IMR-90 (cell line): Measurements from ENCODE around the gene UBXN1. TPM values are rescaled to one million over a fixed set of nuclear protein-coding genes. Genes with fewer than 3 reads are reported as not detected.

ENCODE experiments used
- ATAC-seq: fragments of 200-7000 bp; cut with Tn5 transposase; 2 replicates; pipeline ENCODE4 v1.9.1; 2020; ENCODE audit warnings: low read depth, mild to moderate bottlenecking, moderate library complexity
- BruUV-seq: library from RNA; stranded (reverse); fragments of 400-500 nt; replicated peaks from 2 replicates; lab custom pipeline; 2021; lab: Mats Ljungman, UMichigan
- CTCF ChIA-PET: fragments of 300-600 bp; formaldehyde crosslinking; extraction: SDS; loops from one replicate; lab custom pipeline; 2021; ENCODE audit warnings: antibody characterized with exemption; lab: Yijun Ruan, JAX
- POLR2A ChIA-PET: fragments of 300-600 bp; sonication (Branson Sonifier 250); formaldehyde crosslinking; loops from one replicate; lab custom pipeline; 2022; ENCODE audit warnings: antibody characterized with exemption; ENCODE audit not compliant: unreplicated experiment; lab: Charles Lee
- DNase-seq: peaks from one replicate; pipeline ENCODE4 v3.0.0; 2013
- H2AFZ ChIP-seq: replicated peaks from 2 replicates; pipeline ENCODE3; 2013; ENCODE audit warnings: low read length, mild to moderate bottlenecking; ENCODE audit not compliant: poor library complexity
- H2AK5ac ChIP-seq: 2 replicates; pipeline ENCODE4 v1.6.1; 2013; ENCODE audit warnings: low read depth, low read length, inconsistent platforms
- H2AK9ac ChIP-seq: replicated peaks from 2 replicates; pipeline ENCODE3; 2013; ENCODE audit warnings: mild to moderate bottlenecking, low read depth, low read length, moderate library complexity; ENCODE audit not compliant: poor library complexity
- H2BK120ac ChIP-seq: 2 replicates; pipeline ENCODE4 v1.6.1; 2013; ENCODE audit warnings: low read depth, low read length, inconsistent platforms
- H2BK15ac ChIP-seq: 3 replicates; pipeline ENCODE4 v1.6.1; 2013; ENCODE audit warnings: low read depth, low read length, inconsistent platforms
- H2BK20ac ChIP-seq: 2 replicates; pipeline ENCODE4 v1.6.1; 2013; ENCODE audit warnings: low read depth, mild to moderate bottlenecking, inconsistent platforms, low read length, moderate library complexity
- H2BK5ac ChIP-seq: 2 replicates; pipeline ENCODE4 v1.6.1; 2013; ENCODE audit warnings: mild to moderate bottlenecking, low read depth, low read length, inconsistent platforms; ENCODE audit not compliant: poor library complexity, severe bottlenecking
- H3K14ac ChIP-seq: replicated peaks from 2 replicates; pipeline ENCODE4 v1.6.1; 2013; ENCODE audit warnings: low read depth, low read length, inconsistent platforms
- H3K18ac ChIP-seq: 2 replicates; pipeline ENCODE4 v1.6.1; 2013; ENCODE audit warnings: low read depth, low read length, control low read depth
- H3K23ac ChIP-seq: 2 replicates; pipeline ENCODE4 v1.6.1; 2013; ENCODE audit warnings: low read depth, low read length, inconsistent platforms
- H3K27ac ChIP-seq: 2 replicates; pipeline ENCODE4 v1.5.1; 2013; ENCODE audit warnings: mild to moderate bottlenecking, control low read depth, low read length; ENCODE audit not compliant: insufficient read depth
- H3K27me3 ChIP-seq: 2 replicates; pipeline ENCODE4 v1.6.1; 2013; ENCODE audit warnings: low read length; ENCODE audit not compliant: control insufficient read depth, insufficient read depth
- H3K36me3 ChIP-seq: 2 replicates; pipeline ENCODE4 v1.6.1; 2013; ENCODE audit warnings: low read length, mixed read lengths; ENCODE audit not compliant: control insufficient read depth, insufficient read depth
- H3K4ac ChIP-seq: 2 replicates; pipeline ENCODE4 v1.6.1; 2013; ENCODE audit warnings: low read depth, low read length, inconsistent platforms
- H3K4me1 ChIP-seq: 2 replicates; pipeline ENCODE4 v1.6.1; 2013; ENCODE audit warnings: low read length, mixed read lengths; ENCODE audit not compliant: control insufficient read depth, insufficient read depth
- H3K4me2 ChIP-seq: 2 replicates; pipeline ENCODE4 v1.6.1; 2013; ENCODE audit warnings: low read depth, mild to moderate bottlenecking, control low read depth, low read length, moderate library complexity
- H3K4me3 ChIP-seq: 2 replicates; pipeline ENCODE4 v1.5.1; 2013; ENCODE audit warnings: low read depth, mild to moderate bottlenecking, control low read depth, low read length, moderate library complexity; ENCODE audit not compliant: insufficient read depth
- H3K56ac ChIP-seq: 2 replicates; pipeline ENCODE4 v1.6.1; 2013; ENCODE audit warnings: low read length, inconsistent platforms; ENCODE audit not compliant: insufficient read depth; ENCODE audit errors: extremely low read depth
- H3K79me1 ChIP-seq, 2 experiments: 2 replicates each; pipeline ENCODE4 v1.6.1; 2013; ENCODE audit warnings: low read length in 2 of 2, inconsistent platforms in 1 of 2, low read depth in 1 of 2
- H3K9ac ChIP-seq: 2 replicates; pipeline ENCODE4 v1.6.1; 2013; ENCODE audit warnings: low read depth, low read length, control low read depth
- H3K9me1 ChIP-seq: 2 replicates; pipeline ENCODE4 v1.6.1; 2013; ENCODE audit warnings: low read length, inconsistent platforms; ENCODE audit not compliant: insufficient read depth
- H3K9me3 ChIP-seq: 2 replicates; pipeline ENCODE4 v1.6.1; 2013; ENCODE audit warnings: low read length; ENCODE audit not compliant: control insufficient read depth, insufficient read depth
- H4K20me1 ChIP-seq: 2 replicates; pipeline ENCODE4 v1.6.1; 2013; ENCODE audit warnings: low read length, inconsistent platforms; ENCODE audit not compliant: insufficient read depth
- H4K5ac ChIP-seq: 2 replicates; pipeline ENCODE4 v1.6.1; 2013; ENCODE audit warnings: mild to moderate bottlenecking, low read depth, low read length, control low read depth
- H4K8ac ChIP-seq, 2 experiments: 2 replicates each; pipeline ENCODE4 v1.6.1; 2013; ENCODE audit warnings: low read depth in 2 of 2, low read length in 2 of 2, control low read depth in 1 of 2, inconsistent platforms in 1 of 2
- H4K91ac ChIP-seq: 2 replicates; pipeline ENCODE4 v1.6.1; 2013; ENCODE audit warnings: low read depth, low read length, inconsistent platforms; ENCODE audit not compliant: insufficient read depth
- MAZ ChIP-seq: IDR thresholded peaks from 2 replicates; pipeline ENCODE4 v1.6.1; 2012; ENCODE audit warnings: low read depth, mild to moderate bottlenecking, low read length, improper control_type of control experiment, moderate library complexity, borderline replicate concordance
- MXI1 ChIP-seq: IDR thresholded peaks from 2 replicates; pipeline ENCODE4 v1.6.1; 2012; ENCODE audit warnings: low read depth, mild to moderate bottlenecking, low read length, moderate library complexity, borderline replicate concordance
- NFE2L2 ChIP-seq: fragments of 150-350 bp; IDR thresholded peaks from 2 replicates; pipeline ENCODE4 v1.6.1; 2016; ENCODE audit warnings: low read depth, mild to moderate bottlenecking, low read length
- POLR2A ChIP-seq: IDR thresholded peaks from 2 replicates; pipeline ENCODE4 v1.6.1; 2012; ENCODE audit warnings: mild to moderate bottlenecking, low read depth, low read length
- WGBS, 2 experiments: methylation state at CpG; one replicate each; pipeline versions ENCODE4 v1.1.5 to v1.1.7; 2013; ENCODE audit warnings: missing lambda C conversion rate in 2 of 2; ENCODE audit not compliant: insufficient read length in 1 of 2; ENCODE audit errors: extremely low coverage in 2 of 2; 5-methylcytosine and 5-hydroxymethylcytosine counted together
- dilution Hi-C: fragments of 300-500 bp; cut with HindIII; formaldehyde crosslinking; loops from one replicate; pipeline ENCODE4 v1.14.3; 2018; ENCODE audit warnings: low sequenced_read_pairs; ENCODE audit not compliant: unreplicated experiment
- in situ Hi-C: fragments of 300-500 bp; cut with MboI; formaldehyde crosslinking; loops from 3 replicates; pipeline ENCODE4 v1.14.3; 2019; ENCODE audit warnings: low sequenced_read_pairs, inconsistent platforms, mixed read lengths
- intact Hi-C: fragments of 100-400 bp; cut with micrococcal nuclease; formaldehyde crosslinking; loops from 2 replicates; pipeline ENCODE4 v1.10.0; 2022
- polyA plus RNA-seq, 3 experiments: library from polyadenylated mRNA; depleted of rRNA; stranded (reverse); fragments of >200 nt; gene quantifications; 2 replicates each; pipeline ENCODE4 v1.2.3, GENCODE V29; 2012; ENCODE audit warnings: low replicate concordance in 1 of 3
- total RNA-seq: library from RNA; depleted of rRNA; stranded (reverse); fragments of >200 nt; gene quantifications from 2 replicates; pipeline ENCODE4 v1.2.3, GENCODE V29; 2012

UBXN1 gene
- total and polyA plus RNA-seq, 2 of the 4 experiments (the other 2 are of a cell fraction): 50.0 to 81.6 TPM

DNA sequence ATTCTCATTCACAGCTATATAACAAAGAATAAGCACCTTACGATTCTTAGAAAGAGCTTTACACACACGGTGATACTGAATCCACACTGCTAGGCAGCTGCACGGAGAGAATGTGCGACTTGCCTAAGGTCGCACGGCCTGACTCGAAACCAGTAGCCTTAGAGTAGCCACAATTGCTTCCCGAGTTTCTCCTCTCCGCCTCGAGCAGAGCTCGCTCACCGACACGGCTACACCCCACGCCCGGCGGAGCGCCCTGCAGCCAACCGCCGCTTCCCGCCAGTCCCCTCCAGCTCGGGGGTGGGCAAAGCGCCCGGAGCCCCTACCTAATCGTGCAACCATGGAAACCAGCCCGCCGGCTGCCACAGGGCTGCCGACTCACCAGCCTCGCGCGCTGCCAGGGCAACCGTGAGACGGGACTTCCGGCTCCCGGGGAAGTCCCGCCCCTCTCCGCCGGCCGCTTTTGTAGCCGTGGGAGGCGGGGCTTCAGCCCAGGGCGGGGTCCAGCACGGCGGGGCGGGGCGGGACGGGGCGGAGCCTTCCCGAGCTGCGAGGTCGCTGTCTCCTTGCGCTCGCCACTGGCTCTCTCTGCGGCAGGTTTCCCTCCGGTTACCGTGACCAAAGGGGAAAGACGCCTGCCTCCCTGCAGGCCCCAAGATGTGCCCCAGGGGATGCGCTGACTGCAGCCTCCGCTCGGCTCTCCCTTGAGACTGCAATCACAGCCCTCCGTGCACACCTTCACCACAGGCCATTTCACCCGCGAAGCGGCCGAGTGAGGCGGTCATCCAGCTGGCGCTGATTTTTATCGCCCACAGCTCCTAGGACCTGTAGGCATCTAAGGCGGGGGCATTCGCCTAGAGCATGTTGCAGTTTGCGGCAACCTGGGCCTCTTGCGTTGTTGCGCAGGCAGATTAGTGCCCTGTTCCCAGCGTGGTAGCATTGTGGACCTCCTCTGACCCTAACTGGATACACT, 27.3 kb upstream of the UBXN1 start:
- Histone ChIP-seq H3K36me3 (peaks cover 13% of the 10 kb centered on the region), H3K4me2 (peak overlapping the region; percentile 94), H3K9me3 (no peaks in the 10 kb centered on the region), H4K8ac (peak overlapping the region; percentile 83 to 84), H3K4ac (peak overlapping the region; percentile 90), H2BK20ac (no peak overlapping the region), H3K4me1 (peaks cover 16% of the 10 kb centered on the region), H3K9ac (peak overlapping the region; percentile 79), H2BK120ac (peak overlapping the region; percentile 80), H3K27ac (peak overlapping the region; percentile 33), H3K14ac (peak overlapping the region; percentile 97), H2BK5ac (peak overlapping the region; percentile 41), H2AFZ (peak overlapping the region; percentile 98), H3K18ac (peak overlapping the region; percentile 13; the same call in 1 of the 2 replicates), H2AK9ac (peak overlapping the region; percentile 95), H4K5ac (peak overlapping the region; percentile 33; the same call in 1 of the 2 replicates), H3K79me1 (peaks cover 18 to 53% of the 10 kb centered on the region in 2 experiments), H2BK15ac (peak overlapping the region; percentile 8; the same call in 1 of the 3 replicates), H4K91ac (peak overlapping the region; percentile 55), H3K27me3 (no peaks in the 10 kb centered on the region), H2AK5ac (peak overlapping the region; percentile 67), H4K20me1 (no peaks in the 10 kb centered on the region), H3K23ac (peak overlapping the region; percentile 99), H3K9me1 (peaks cover 17% of the 10 kb centered on the region), H3K56ac (peak overlapping the region; percentile 75), H3K4me3 (peak overlapping the region; percentile 55)
- intact Hi-C loops: no loop called here
- peak; percentile 90 for ATAC-seq
- WGBS, 2 experiments: 9% methylated on average over 46 of the region's 73 CpGs; no CpG with 5 or more reads in 1 of the 2 experiments
- dilution Hi-C loops: no loop called here
- in situ Hi-C loops: no loop called here
- ChIA-PET POLR2A (interaction anchor here (0.5 to 1.1 kb wide), 2 partner anchors 20 to 603 kb away, joined by 3 to 11 read pairs; no protein-coding TSS in a partner anchor), CTCF (interaction anchor here (0.9 to 1.9 kb wide), 4 partner anchors 12 to 80 kb away, joined by 3 to 6 read pairs (median 4); partner anchors contain the start of gene LRRN4CL)
- peak; percentile 91 for DNase-seq
- no TSS peak for BruUV-seq
- TF ChIP-seq MXI1 (peak; percentile 82), POLR2A (0 out of 2 replicates have a peak, but pooled peaks have one; percentile 31), MAZ (peak; percentile 41; the same call in 1 of the 2 replicates), NFE2L2 (no peak; the same call in 1 of the 2 replicates)
